Spleen (tissue), 7 donors: ENCODE measurements around the gene GOLIM4.

Experiments
- POLR2A ChIP-seq, 3 donors: fragments of 450-650 bp; IDR thresholded peaks; one replicate each; pipeline ENCODE4 v1.5.1; 2017; ENCODE audit warnings: antibody characterized with exemption in 3 of 3, mild to moderate bottlenecking in 1 of 3
- POLR2AphosphoS5 ChIP-seq, 3 donors: sonication (generic); formaldehyde crosslinking; IDR thresholded peaks; one replicate each; pipeline ENCODE4 v1.5.1; 2017; ENCODE audit warnings: antibody characterized with exemption in 3 of 3
- TF ChIP-seq, protein P1 (sequence below), 11 experiments: fragments of 200-600 bp in 7 of 11; fragments of 450-650 bp in 4 of 11; sonication (generic) in 4 of 11; IDR thresholded peaks in 8 of 11; conservative IDR thresholded peaks in 3 of 11; 1 replicate in 7 of 11; 2 replicates in 4 of 11; pipeline versions ENCODE4 v1.4.0 to v1.8.0; 2016 to 2021; ENCODE audit warnings: antibody characterized with exemption in 11 of 11, inconsistent platforms in 4 of 11, mild to moderate bottlenecking in 1 of 11
- donor health status: DM: no; HTN: no; CAD: no; lungs with moderate emphysema.
- donor health status: DM: no; HTN: no; CAD: no.
- donor health status: DM: no; HTN: no; CAD: no.

GRCh38 chr3:168094877-168095610, 680 bp downstream of the GOLIM4 start:
- TF ChIP-seq, protein P1, sequence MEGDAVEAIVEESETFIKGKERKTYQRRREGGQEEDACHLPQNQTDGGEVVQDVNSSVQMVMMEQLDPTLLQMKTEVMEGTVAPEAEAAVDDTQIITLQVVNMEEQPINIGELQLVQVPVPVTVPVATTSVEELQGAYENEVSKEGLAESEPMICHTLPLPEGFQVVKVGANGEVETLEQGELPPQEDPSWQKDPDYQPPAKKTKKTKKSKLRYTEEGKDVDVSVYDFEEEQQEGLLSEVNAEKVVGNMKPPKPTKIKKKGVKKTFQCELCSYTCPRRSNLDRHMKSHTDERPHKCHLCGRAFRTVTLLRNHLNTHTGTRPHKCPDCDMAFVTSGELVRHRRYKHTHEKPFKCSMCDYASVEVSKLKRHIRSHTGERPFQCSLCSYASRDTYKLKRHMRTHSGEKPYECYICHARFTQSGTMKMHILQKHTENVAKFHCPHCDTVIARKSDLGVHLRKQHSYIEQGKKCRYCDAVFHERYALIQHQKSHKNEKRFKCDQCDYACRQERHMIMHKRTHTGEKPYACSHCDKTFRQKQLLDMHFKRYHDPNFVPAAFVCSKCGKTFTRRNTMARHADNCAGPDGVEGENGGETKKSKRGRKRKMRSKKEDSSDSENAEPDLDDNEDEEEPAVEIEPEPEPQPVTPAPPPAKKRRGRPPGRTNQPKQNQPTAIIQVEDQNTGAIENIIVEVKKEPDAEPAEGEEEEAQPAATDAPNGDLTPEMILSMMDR (IDR thresholded peaks at IDR 0.05 in 8 of 11, conservative IDR thresholded peaks at IDR 0.05 in 3 of 11) = peak in 6 of 11 experiments; percentile 30 to 56 (median 44)
- TF ChIP-seq POLR2A (IDR thresholded peaks at IDR 0.05) (no peak), POLR2AphosphoS5 (IDR thresholded peaks at IDR 0.05) (peak; percentile 51 to 73 (median 52))
